ENCODE results near the gene DLST.

The DLST gene

GRCh38 chr14:74918380-74918779, 36.7 kb downstream of the DLST start:
- no peaks in the 10 kb centered on the region for H3K79me2 ChIP-seq (ENCODE audit: low read length)
- no peaks in the 10 kb centered on the region for H3K36me3 ChIP-seq (replicated peaks; ENCODE audit: insufficient read depth, low read length)
- H2AFZ ChIP-seq (ENCODE audit: low read length), result no peak overlapping the region
- H3K27me3 ChIP-seq (replicated peaks; ENCODE audit: insufficient read depth, low read length), result no peaks in the 10 kb centered on the region
- H3K4me2 ChIP-seq (ENCODE audit: low read depth, low read length), result no peak overlapping the region
- no peaks in the 10 kb centered on the region for H3K4me1 ChIP-seq (ENCODE audit: low read length)
- H4K20me1 ChIP-seq (ENCODE audit: insufficient read depth, low read length), result no peaks in the 10 kb centered on the region
- TF ChIP-seq CTCF (IDR thresholded peaks at IDR 0.05; ENCODE audit: low read length) (no peak), EZH2phosphoT487 (IDR thresholded peaks at IDR 0.05; ENCODE audit: low read length) (no peak), EZH2 (optimal IDR thresholded peaks at IDR 0.05; ENCODE audit: low read depth, low read length) (no peak)
- H3K9me3 ChIP-seq (replicated peaks; ENCODE audit: insufficient read depth, low read length), result no peaks in the 10 kb centered on the region
- H3F3A ChIP-seq (ENCODE audit: insufficient read depth, low read length), result no peaks in the 10 kb centered on the region
- no peak overlapping the region for H3K4me3 ChIP-seq (ENCODE audit: low read length)
- no peak overlapping the region for H3K9ac ChIP-seq (ENCODE audit: low read length)
- H3K9me2 ChIP-seq (replicated peaks; ENCODE audit: insufficient read depth, low read length), result no peaks in the 10 kb centered on the region
- no peak for DNase-seq
- H3K27ac ChIP-seq (ENCODE audit: low read length), result no peak overlapping the region

GRCh38 chr14:74919421-74920165, 37.9 kb downstream of the DLST start:
- Histone ChIP-seq H3K4me1 (ENCODE audit: low read length) (no peaks in the 10 kb centered on the region), H3K27me3 (replicated peaks; ENCODE audit: insufficient read depth, low read length) (no peaks in the 10 kb centered on the region), H3K9me2 (replicated peaks; ENCODE audit: insufficient read depth, low read length) (no peaks in the 10 kb centered on the region), H3K27ac (ENCODE audit: low read length) (no peak overlapping the region), H3K9ac (ENCODE audit: low read length) (no peak overlapping the region), H3K9me3 (replicated peaks; ENCODE audit: insufficient read depth, low read length) (no peaks in the 10 kb centered on the region), H3K4me3 (ENCODE audit: low read length) (no peak overlapping the region), H3F3A (ENCODE audit: insufficient read depth, low read length) (no peaks in the 10 kb centered on the region), H3K4me2 (ENCODE audit: low read depth, low read length) (no peak overlapping the region), H4K20me1 (ENCODE audit: insufficient read depth, low read length) (no peaks in the 10 kb centered on the region), H3K36me3 (replicated peaks; ENCODE audit: insufficient read depth, low read length) (no peaks in the 10 kb centered on the region), H3K79me2 (ENCODE audit: low read length) (no peaks in the 10 kb centered on the region), H2AFZ (ENCODE audit: low read length) (no peak overlapping the region)
- DNase-seq, result no peak
- TF ChIP-seq EZH2phosphoT487 (IDR thresholded peaks at IDR 0.05; ENCODE audit: low read length), result no peak
- TF ChIP-seq EZH2 (optimal IDR thresholded peaks at IDR 0.05; ENCODE audit: low read depth, low read length), result no peak
- TF ChIP-seq CTCF (IDR thresholded peaks at IDR 0.05; ENCODE audit: low read length), result no peak

GRCh38 chr14:74920281-74920680, 38.6 kb downstream of the DLST start:
- no peak overlapping the region for H3K4me3 ChIP-seq (ENCODE audit: low read length)
- H3K9ac ChIP-seq (ENCODE audit: low read length), result no peak overlapping the region
- H3K4me2 ChIP-seq (ENCODE audit: low read depth, low read length), result no peak overlapping the region
- no peaks in the 10 kb centered on the region for H3K9me2 ChIP-seq (replicated peaks; ENCODE audit: insufficient read depth, low read length)
- no peaks in the 10 kb centered on the region for H3K36me3 ChIP-seq (replicated peaks; ENCODE audit: insufficient read depth, low read length)
- no peaks in the 10 kb centered on the region for H3K4me1 ChIP-seq (ENCODE audit: low read length)
- no peaks in the 10 kb centered on the region for H3K9me3 ChIP-seq (replicated peaks; ENCODE audit: insufficient read depth, low read length)
- no peak overlapping the region for H3K27ac ChIP-seq (ENCODE audit: low read length)
- H4K20me1 ChIP-seq (ENCODE audit: insufficient read depth, low read length), result no peaks in the 10 kb centered on the region
- H3K79me2 ChIP-seq (ENCODE audit: low read length), result no peaks in the 10 kb centered on the region
- DNase-seq, result no peak
- H2AFZ ChIP-seq (ENCODE audit: low read length), result no peak overlapping the region
- no peaks in the 10 kb centered on the region for H3F3A ChIP-seq (ENCODE audit: insufficient read depth, low read length)
- no peaks in the 10 kb centered on the region for H3K27me3 ChIP-seq (replicated peaks; ENCODE audit: insufficient read depth, low read length)
- TF ChIP-seq EZH2 (optimal IDR thresholded peaks at IDR 0.05; ENCODE audit: low read depth, low read length) (no peak), CTCF (IDR thresholded peaks at IDR 0.05; ENCODE audit: low read length) (no peak), EZH2phosphoT487 (IDR thresholded peaks at IDR 0.05; ENCODE audit: low read length) (no peak)
